HL-60 (cell line): ENCODE measurements around the gene LSAMP.

ENCODE experiments used
- DNase-seq, 2 experiments: peaks; one replicate each; pipeline ENCODE4 v3.0.0-alpha.2; 2010 to 2020; ENCODE audit warnings: low read depth in 1 of 2, low spot score in 1 of 2
- H3K27ac ChIP-seq: fragments of 250-450 bp; sonication (Bioruptor Pico); replicated peaks from 2 replicates; pipeline ENCODE4 v1.5.1; 2020; ENCODE audit warnings: mild to moderate bottlenecking, moderate library complexity
- H3K27me3 ChIP-seq: fragments of 250-450 bp; sonication (Bioruptor Pico); 2 replicates; pipeline ENCODE4 v1.5.1; 2021; ENCODE audit warnings: mild to moderate bottlenecking, moderate library complexity; ENCODE audit not compliant: insufficient read depth, poor library complexity, severe bottlenecking
- H3K4me3 ChIP-seq: replicated peaks from 2 replicates; pipeline ENCODE4 v1.5.1; 2011; ENCODE audit warnings: mild to moderate bottlenecking, control low read depth, low read length; ENCODE audit not compliant: insufficient read depth
- GABPA ChIP-seq: IDR thresholded peaks from 2 replicates; pipeline ENCODE4 v1.6.1; 2012; ENCODE audit warnings: low read depth
- POLR2AphosphoS5 ChIP-seq: IDR thresholded peaks from 2 replicates; pipeline ENCODE4 v1.6.1; 2012; ENCODE audit warnings: low read depth
- SPI1 ChIP-seq: IDR thresholded peaks from 2 replicates; pipeline ENCODE4 v1.6.1; 2012; ENCODE audit warnings: low read depth, mild to moderate bottlenecking, borderline replicate concordance
- TF ChIP-seq, protein P1 (sequence below): IDR thresholded peaks from one replicate; pipeline ENCODE4 v1.5.1; 2011; ENCODE audit warnings: low read length, control low read depth, inconsistent platforms; ENCODE audit not compliant: insufficient read depth
- TF ChIP-seq, protein P2 (sequence below): IDR thresholded peaks from 2 replicates; pipeline ENCODE4 v1.6.1; 2012; ENCODE audit warnings: low read depth; ENCODE audit not compliant: insufficient replicate concordance

LSAMP gene

DNA sequence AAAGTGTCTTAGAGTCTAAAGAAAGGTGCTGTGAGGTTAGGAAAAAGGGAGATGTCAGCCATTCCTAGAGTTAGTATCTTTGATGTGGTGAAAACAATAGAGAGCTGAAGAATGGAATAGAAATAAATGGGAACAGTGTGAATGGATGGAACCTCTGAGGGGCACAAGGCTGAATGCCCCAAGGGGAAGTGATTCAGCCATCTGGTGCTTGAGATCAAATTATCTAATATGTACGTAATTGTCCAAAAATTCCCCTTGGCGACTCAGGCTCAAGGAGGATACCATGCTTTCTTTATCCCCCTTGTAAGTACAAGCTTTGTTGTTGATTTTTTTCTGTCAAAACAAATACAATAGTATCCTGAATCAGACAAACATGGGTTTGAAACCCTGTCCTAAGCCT, 361.6 kb downstream of the LSAMP start:
- Histone ChIP-seq H3K27me3 (no peaks in the 10 kb centered on the region), H3K4me3 (no peak overlapping the region), H3K27ac (no peak overlapping the region)
- TF ChIP-seq, protein P1, sequence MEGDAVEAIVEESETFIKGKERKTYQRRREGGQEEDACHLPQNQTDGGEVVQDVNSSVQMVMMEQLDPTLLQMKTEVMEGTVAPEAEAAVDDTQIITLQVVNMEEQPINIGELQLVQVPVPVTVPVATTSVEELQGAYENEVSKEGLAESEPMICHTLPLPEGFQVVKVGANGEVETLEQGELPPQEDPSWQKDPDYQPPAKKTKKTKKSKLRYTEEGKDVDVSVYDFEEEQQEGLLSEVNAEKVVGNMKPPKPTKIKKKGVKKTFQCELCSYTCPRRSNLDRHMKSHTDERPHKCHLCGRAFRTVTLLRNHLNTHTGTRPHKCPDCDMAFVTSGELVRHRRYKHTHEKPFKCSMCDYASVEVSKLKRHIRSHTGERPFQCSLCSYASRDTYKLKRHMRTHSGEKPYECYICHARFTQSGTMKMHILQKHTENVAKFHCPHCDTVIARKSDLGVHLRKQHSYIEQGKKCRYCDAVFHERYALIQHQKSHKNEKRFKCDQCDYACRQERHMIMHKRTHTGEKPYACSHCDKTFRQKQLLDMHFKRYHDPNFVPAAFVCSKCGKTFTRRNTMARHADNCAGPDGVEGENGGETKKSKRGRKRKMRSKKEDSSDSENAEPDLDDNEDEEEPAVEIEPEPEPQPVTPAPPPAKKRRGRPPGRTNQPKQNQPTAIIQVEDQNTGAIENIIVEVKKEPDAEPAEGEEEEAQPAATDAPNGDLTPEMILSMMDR = no peak
- TF ChIP-seq, protein P2, sequence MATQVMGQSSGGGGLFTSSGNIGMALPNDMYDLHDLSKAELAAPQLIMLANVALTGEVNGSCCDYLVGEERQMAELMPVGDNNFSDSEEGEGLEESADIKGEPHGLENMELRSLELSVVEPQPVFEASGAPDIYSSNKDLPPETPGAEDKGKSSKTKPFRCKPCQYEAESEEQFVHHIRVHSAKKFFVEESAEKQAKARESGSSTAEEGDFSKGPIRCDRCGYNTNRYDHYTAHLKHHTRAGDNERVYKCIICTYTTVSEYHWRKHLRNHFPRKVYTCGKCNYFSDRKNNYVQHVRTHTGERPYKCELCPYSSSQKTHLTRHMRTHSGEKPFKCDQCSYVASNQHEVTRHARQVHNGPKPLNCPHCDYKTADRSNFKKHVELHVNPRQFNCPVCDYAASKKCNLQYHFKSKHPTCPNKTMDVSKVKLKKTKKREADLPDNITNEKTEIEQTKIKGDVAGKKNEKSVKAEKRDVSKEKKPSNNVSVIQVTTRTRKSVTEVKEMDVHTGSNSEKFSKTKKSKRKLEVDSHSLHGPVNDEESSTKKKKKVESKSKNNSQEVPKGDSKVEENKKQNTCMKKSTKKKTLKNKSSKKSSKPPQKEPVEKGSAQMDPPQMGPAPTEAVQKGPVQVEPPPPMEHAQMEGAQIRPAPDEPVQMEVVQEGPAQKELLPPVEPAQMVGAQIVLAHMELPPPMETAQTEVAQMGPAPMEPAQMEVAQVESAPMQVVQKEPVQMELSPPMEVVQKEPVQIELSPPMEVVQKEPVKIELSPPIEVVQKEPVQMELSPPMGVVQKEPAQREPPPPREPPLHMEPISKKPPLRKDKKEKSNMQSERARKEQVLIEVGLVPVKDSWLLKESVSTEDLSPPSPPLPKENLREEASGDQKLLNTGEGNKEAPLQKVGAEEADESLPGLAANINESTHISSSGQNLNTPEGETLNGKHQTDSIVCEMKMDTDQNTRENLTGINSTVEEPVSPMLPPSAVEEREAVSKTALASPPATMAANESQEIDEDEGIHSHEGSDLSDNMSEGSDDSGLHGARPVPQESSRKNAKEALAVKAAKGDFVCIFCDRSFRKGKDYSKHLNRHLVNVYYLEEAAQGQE = no peak
- TF ChIP-seq GABPA = no peak
- no peak for TF ChIP-seq POLR2AphosphoS5
- TF ChIP-seq SPI1 = no peak
- no peak for DNase-seq

DNA sequence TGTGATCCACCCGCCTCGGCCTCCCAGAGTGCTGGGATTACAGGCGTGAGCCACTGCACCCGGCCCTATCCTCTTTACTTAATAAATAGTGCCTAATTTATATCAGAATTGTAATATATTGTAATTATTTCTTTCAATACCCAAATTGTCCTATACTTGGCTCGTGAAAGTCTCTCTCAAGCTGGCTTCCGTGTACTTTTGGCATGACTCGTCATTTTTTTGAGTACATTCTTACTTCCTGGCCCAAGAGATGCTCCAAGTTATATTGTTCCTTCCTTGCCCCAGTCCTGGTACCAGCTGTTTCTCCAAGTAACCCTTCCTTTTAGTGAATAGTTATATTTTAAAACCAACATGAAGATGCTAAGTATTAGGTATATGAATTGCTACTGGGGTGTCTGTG, 366.7 kb downstream of the LSAMP start:
- Histone ChIP-seq H3K4me3 (no peak overlapping the region), H3K27me3 (no peaks in the 10 kb centered on the region), H3K27ac (no peak overlapping the region)
- TF ChIP-seq, protein P2 = no peak
- no peak for TF ChIP-seq GABPA
- no peak for TF ChIP-seq POLR2AphosphoS5
- TF ChIP-seq SPI1 = no peak
- TF ChIP-seq, protein P1 = no peak
- no peak for DNase-seq

DNA sequence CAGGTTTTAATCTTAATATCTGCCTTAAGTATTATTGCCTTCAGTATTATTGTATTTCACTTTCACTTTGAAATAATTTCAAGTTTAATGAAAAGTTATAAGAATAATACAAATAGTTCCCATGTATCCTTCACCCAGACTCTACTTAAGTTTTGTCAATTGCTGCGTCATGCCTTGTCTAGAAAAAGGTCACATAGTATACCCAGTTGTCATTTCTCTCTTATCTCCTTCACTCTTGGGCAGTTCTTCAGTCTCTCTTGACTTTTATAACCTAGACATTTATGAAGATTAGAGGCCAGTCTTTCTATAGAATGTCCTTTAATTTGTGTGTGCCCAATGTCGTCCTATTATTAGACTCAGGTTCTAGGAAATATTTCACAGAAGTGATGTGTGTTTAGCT, 367.7 kb downstream of the LSAMP start:
- Histone ChIP-seq H3K4me3 (no peak overlapping the region), H3K27me3 (no peaks in the 10 kb centered on the region), H3K27ac (no peak overlapping the region)
- no peak for DNase-seq
- TF ChIP-seq SPI1 (no peak), GABPA (no peak), POLR2AphosphoS5 (no peak)
- TF ChIP-seq, protein P2 = no peak
- TF ChIP-seq, protein P1 = no peak
